GM10266 (cell line): ENCODE measurements around the gene CCN5.
"Not testable (repeated sequence)": the region's sequence is repeated elsewhere in the genome, so short reads cannot be mapped to it uniquely, and the experiment has no call there.

Experiments used
- DNase-seq: peaks from one replicate; pipeline ENCODE4 v3.0.0; 2012; ENCODE audit errors: extremely low spot score
- CTCF ChIP-seq: IDR thresholded peaks from 2 replicates; pipeline ENCODE4 v1.5.1; 2012; ENCODE audit warnings: mild to moderate bottlenecking, low read depth; ENCODE audit not compliant: control insufficient read depth, insufficient read depth; ENCODE audit errors: missing control alignments

Gene CCN5

GRCh38 chr20:44714701-44715498 lies at the start of gene CCN5:
CCN5 (plus strand) TSS chr20:44715369; CDS start chr20:44715391, 22 bp downstream.
- no peak for DNase-seq
- no peak for TF ChIP-seq CTCF

- no peak for DNase-seq
- no peak for TF ChIP-seq CTCF
Measured at GRCh38 chr20:44666066-44666465, 49.1 kb upstream of the CCN5 start.

- DNase-seq: not testable (repeated sequence)
Measured at GRCh38 chr20:44670851-44671250, 44.3 kb upstream of the CCN5 start.

- DNase-seq: not testable (repeated sequence)
Measured at GRCh38 chr20:44671541-44671940, 43.6 kb upstream of the CCN5 start.

GRCh38 chr20:44672318-44672902 lies 42.8 kb upstream of the CCN5 start:
- not testable (repeated sequence) for DNase-seq

GRCh38 chr20:44678242-44678641 lies 36.9 kb upstream of the CCN5 start:
- no peak for DNase-seq

GRCh38 chr20:44678990-44679611 lies 36.1 kb upstream of the CCN5 start:
- no peak for TF ChIP-seq CTCF
- DNase-seq: no peak

More at GRCh38 chr20:44678242-44678641, 36.9 kb upstream of the CCN5 start:
- no peak for TF ChIP-seq CTCF

GRCh38 chr20:44681796-44682566 lies 33.2 kb upstream of the CCN5 start:
- no peak for TF ChIP-seq CTCF
- DNase-seq: no peak
